Astrocyte of the spinal cord (primary cell): ENCODE data around the gene SLC9A8.

Source experiments
- DNase-seq: peaks from one replicate; pipeline ENCODE4 v3.0.0; 2011; ENCODE audit warnings: low read depth, low spot score
- H3K4me3 ChIP-seq: 2 replicates; pipeline ENCODE4 v1.5.1; 2011; ENCODE audit warnings: low read depth, mild to moderate bottlenecking, low read length, moderate library complexity
- CTCF ChIP-seq: IDR thresholded peaks from 2 replicates; pipeline ENCODE4 v1.5.1; 2012; ENCODE audit warnings: low read depth, mild to moderate bottlenecking, low read length, inconsistent platforms
- in situ Hi-C: cut with HindIII; loops from 2 replicates; pipeline ENCODE4 v1.10.0; 2017; ENCODE audit warnings: low sequenced_read_pairs

Gene SLC9A8

DNA sequence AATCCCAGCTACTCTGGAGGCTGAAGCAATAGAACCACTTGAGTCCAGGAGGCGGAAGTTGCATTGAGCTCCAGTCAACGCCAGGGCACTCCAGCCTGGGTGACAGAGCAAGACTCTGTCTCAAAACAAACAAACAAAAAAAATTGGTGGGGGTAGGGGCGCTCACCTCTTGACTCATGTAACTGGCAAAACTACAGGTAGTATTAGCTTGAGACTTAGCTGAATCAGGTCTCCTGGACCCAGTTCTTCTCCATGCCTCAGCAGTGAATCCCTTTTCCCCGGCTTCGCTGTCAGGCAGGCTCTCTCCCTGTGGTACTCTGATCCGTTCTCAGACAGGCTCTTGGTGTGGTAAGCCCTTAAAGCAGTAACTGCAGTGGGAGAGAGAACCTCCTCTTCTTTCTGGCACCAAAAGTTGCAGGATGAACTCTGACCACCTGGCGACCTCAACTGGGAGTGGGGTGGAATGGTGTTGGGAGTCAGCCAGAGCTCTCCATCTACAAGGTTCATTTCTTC, 12.9 kb downstream of the SLC9A8 start:
- DNase-seq = no peak
- in situ Hi-C loops = no loop called here
- TF ChIP-seq CTCF = no peak

GRCh38 chr20:49831022-49831769, 18.6 kb downstream of the SLC9A8 start:
- DNase-seq = no peak
- no peak overlapping the region for H3K4me3 ChIP-seq
- in situ Hi-C loops = no loop called here
- TF ChIP-seq CTCF = no peak

More for the DNA sequence above, 12.9 kb downstream of the SLC9A8 start:
- no peak overlapping the region for H3K4me3 ChIP-seq

DNA sequence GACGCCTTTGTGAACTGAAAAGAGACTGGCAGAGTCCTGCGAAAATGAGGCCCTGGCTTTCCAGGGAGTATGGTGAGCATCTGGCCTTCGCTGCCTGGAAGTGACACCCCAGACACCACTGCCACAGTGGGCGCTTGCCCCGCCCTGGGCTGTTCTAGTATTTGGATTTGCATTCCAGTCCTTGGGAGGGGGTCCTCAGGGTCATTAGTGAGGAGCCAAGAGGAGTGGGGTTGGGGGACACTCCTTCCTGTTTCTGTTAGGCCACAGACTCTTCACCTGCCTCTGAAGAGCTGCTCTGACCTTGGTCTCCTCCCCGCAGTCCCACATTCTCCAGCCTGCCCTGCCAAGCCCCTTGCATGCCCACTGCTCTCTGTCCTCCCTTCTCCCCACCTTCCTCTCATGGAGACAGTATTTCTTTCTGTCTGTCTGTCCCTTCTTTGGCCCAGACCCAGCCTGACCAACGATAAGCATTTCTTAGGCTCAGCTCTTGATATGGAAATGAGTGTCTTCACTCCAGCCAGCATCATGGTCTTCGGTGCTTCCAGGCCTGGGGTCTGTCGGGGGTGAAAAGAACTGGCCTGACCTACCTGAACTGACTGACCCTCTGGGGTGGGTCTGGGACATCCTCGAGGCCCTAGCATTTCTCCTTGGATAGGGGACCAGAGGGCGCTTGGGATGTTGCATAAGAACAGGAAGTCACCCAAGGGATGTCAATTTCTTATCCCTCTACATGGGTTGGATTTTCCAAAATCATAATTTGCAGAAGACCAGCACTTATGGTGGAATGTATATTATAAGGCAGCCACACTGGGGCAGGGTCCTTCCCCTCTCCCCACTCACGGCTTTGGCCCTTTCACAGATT, 19.4 kb downstream of the SLC9A8 start:
- no peak for TF ChIP-seq CTCF
- no peak for DNase-seq
- in situ Hi-C loops = no loop called here
- H3K4me3 ChIP-seq = no peak overlapping the region

GRCh38 chr20:49832632-49833327, 20.2 kb downstream of the SLC9A8 start:
- in situ Hi-C loops = no loop called here
- no peak overlapping the region for H3K4me3 ChIP-seq
- DNase-seq = no peak
- TF ChIP-seq CTCF = no peak

GRCh38 chr20:49833483-49833882, 20.9 kb downstream of the SLC9A8 start:
- in situ Hi-C loops = no loop called here
- DNase-seq = no peak
- H3K4me3 ChIP-seq = no peak overlapping the region
- no peak for TF ChIP-seq CTCF

- H3K4me3 ChIP-seq = no peak overlapping the region
- TF ChIP-seq CTCF = no peak
- no peak for DNase-seq
- in situ Hi-C loops = no loop called here
Measured at GRCh38 chr20:49835031-49835430, 22.4 kb downstream of the SLC9A8 start.
